BLaER1 treated with 17β-estradiol and CSF1 and Interleukin-3, amounts not matched to agents 10 nM and 100 nM (cell line): ENCODE data around the gene LYPLAL1.

Experiments
- H3K27ac ChIP-seq, 11 experiments: shearing (Covaris generic); formaldehyde crosslinking; 2 replicates each; pipeline ENCODE4 v1.8.1; 2022
- H3K27me3 ChIP-seq, 11 experiments: shearing (Covaris generic); formaldehyde crosslinking; 2 replicates each; pipeline ENCODE4 v1.8.1; 2022
- H3K36me3 ChIP-seq, 11 experiments: shearing (Covaris generic); formaldehyde crosslinking; 2 replicates each; pipeline ENCODE4 v1.8.1; 2022
- H3K4me1 ChIP-seq, 10 experiments: shearing (Covaris generic); formaldehyde crosslinking; 2 replicates each; pipeline ENCODE4 v1.8.1; 2022
- H3K4me2 ChIP-seq, 11 experiments: shearing (Covaris generic); formaldehyde crosslinking; 2 replicates each; pipeline ENCODE4 v1.8.1; 2022
- H3K4me3 ChIP-seq, 10 experiments: shearing (Covaris generic); formaldehyde crosslinking; 2 replicates each; pipeline ENCODE4 v1.8.1; 2022
- H3K9ac ChIP-seq, 11 experiments: shearing (Covaris generic); formaldehyde crosslinking; 2 replicates each; pipeline ENCODE4 v1.8.1; 2022
- H3K9me3 ChIP-seq, 11 experiments: shearing (Covaris generic); formaldehyde crosslinking; replicated peaks in 1 of 11; 2 replicates each; pipeline ENCODE4 v1.8.1; 2022
- H4K20me1 ChIP-seq, 11 experiments: shearing (Covaris generic); formaldehyde crosslinking; 2 replicates each; pipeline ENCODE4 v1.8.1; 2022
- Cebpa-rat ChIP-seq, 11 experiments: shearing (Covaris generic); IDR thresholded peaks; 2 replicates each; pipeline ENCODE4 v1.8.1; 2022

Gene LYPLAL1

DNA sequence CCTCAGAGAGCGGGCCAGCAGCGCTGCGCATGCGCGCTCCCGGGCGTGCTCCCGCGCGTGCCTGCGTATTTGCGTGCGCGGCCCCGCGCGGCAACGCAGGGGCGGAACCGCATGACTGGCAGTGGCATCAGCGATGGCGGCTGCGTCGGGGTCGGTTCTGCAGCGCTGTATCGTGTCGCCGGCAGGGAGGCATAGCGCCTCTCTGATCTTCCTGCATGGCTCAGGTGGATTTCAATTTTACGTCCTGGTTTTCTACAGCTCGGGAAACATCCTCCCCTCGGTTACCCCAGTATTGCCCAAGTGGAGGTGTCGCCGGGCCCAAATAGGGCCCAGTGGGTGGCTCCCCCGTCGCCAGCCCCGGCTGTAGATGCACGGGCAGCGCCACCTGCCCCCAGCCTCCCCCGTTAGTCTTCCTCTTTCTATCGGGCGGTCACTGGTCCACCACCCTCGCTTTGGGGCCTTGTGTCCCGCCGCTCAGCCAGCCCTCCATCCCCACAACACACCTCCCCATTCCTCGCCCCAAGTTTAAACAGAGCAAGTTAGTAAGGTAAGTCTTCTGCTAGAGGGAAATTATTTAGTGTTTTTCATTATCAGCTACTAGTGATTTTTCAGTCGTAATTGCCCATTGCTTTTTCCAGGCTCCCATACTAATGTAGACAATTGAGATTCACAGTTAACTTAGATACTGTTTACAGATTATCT lies at the start of gene LYPLAL1:
TSS of gene LYPLAL1 (plus strand) at position 121 of the 702 bp plus-strand sequence. CDS start at position 134, 13 bp downstream.
- Histone ChIP-seq H3K36me3 (peaks cover 0 to 11% (median 0%) of the 10 kb centered on the region in 11 experiments; a peak in 5 of 22 replicates), H3K27me3 (no peaks in the 10 kb centered on the region), H4K20me1 (peaks cover 0 to 13% (median 0%) of the 10 kb centered on the region in 11 experiments; a peak in 2 of 22 replicates), H3K9me3 (no peaks in the 10 kb centered on the region), H3K9ac (peak within 1 kb of the TSS; percentile 85 to 94 (median 89)), H3K4me1 (peaks cover 10 to 33% (median 25%) of the 10 kb centered on the region in 10 experiments), H3K4me2 (peak within 1 kb of the TSS; percentile 68 to 97 (median 89)), H3K4me3 (peak within 1 kb of the TSS; percentile 67 to 82 (median 74)), H3K27ac (peak within 1 kb of the TSS; percentile 82 to 96 (median 91))
- no peak for TF ChIP-seq Cebpa-rat (IDR thresholded peaks at IDR 0.05)

DNA sequence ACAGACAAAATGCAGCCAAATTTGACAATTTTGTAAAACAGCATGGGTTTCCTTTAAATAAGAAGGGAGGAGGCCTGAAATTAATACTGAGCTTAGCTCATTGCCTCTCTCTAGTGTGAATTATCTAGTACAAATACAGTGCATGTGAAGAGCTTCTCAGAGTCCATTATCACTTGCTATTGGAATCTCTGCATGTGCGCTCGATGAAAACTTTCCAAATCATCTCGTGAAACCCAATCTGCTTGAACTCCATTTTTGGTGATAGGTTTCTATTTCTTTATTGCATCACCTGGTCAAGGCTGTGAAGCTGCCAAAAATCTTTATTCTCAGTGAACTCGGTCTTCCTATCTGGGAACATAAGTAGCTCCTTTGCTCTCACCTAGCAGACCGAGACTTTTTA lies 49.5 kb upstream of the LYPLAL1 start:
- Histone ChIP-seq H3K27me3 (no peaks in the 10 kb centered on the region), H4K20me1 (no peaks in the 10 kb centered on the region), H3K9me3 (no peaks in the 10 kb centered on the region), H3K4me2 (no peak overlapping the region), H3K27ac (no peak overlapping the region), H3K36me3 (no peaks in the 10 kb centered on the region), H3K4me3 (no peak overlapping the region), H3K9ac (no peak overlapping the region), H3K4me1 (peaks cover 0 to 16% (median 0%) of the 10 kb centered on the region in 10 experiments; a peak in 5 of 20 replicates)
- TF ChIP-seq Cebpa-rat (IDR thresholded peaks at IDR 0.05): peak in 1 of 11 experiments; percentile 14; a peak in 1 of 22 replicates

DNA sequence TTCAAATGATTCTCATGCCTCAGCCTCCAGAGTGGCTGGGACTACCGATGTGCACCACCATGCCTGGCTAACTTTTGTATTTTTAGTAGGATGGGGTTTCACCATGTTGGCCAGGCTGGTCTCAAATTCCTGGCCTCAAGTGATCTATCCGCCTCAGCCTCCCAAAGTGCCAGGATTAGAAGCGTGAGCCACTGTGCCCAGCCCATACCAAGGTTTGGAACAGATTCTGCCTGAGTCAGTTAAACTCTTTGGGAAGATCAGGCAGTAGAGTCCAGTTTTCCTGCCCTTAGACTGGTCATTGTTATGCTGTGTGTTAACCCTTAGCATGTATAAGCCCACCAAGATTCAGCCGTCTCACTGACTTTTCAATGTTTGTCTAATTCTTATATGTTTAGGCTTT lies 48.3 kb upstream of the LYPLAL1 start:
- Histone ChIP-seq H3K4me3 (no peak overlapping the region), H3K27ac (no peak overlapping the region), H4K20me1 (no peaks in the 10 kb centered on the region), H3K9ac (no peak overlapping the region), H3K27me3 (no peaks in the 10 kb centered on the region), H3K4me2 (no peak overlapping the region), H3K9me3 (no peaks in the 10 kb centered on the region), H3K4me1 (peaks cover 0 to 10% (median 0%) of the 10 kb centered on the region in 10 experiments; a peak in 7 of 20 replicates), H3K36me3 (no peaks in the 10 kb centered on the region)
- TF ChIP-seq Cebpa-rat (IDR thresholded peaks at IDR 0.05): no peak

- Histone ChIP-seq H3K27me3 (no peaks in the 10 kb centered on the region), H3K27ac (no peak overlapping the region), H3K4me1 (peaks cover 0 to 4% (median 0%) of the 10 kb centered on the region in 10 experiments; a peak in 2 of 20 replicates), H3K36me3 (no peaks in the 10 kb centered on the region), H3K4me3 (no peak overlapping the region), H4K20me1 (no peaks in the 10 kb centered on the region), H3K9me3 (no peaks in the 10 kb centered on the region), H3K4me2 (no peak overlapping the region), H3K9ac (no peak overlapping the region)
- no peak for TF ChIP-seq Cebpa-rat (IDR thresholded peaks at IDR 0.05)
These were observed 47.3 kb upstream of the LYPLAL1 start for GRCh38 chr1:219126377-219126776.

DNA sequence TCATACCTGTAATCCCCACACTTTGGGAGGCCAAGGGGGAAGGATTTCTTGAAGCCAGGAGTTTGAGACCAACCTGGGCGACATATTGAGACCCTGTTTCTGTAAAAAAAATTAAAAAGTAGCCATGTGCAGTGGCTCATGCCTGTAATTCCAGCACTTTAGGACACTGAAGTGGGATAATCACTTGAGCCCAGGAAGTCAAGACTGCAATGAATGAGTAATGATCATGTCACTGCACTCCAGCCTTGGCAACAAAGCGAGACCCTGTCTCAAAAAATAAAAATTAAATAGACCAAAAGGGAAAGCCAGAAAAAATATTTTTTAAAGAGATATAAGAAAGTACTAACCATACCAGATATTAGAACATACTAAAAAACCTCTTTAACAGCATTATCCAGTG lies 44.7 kb upstream of the LYPLAL1 start:
- Histone ChIP-seq H3K4me1 (peaks cover 0 to 4% (median 0%) of the 10 kb centered on the region in 10 experiments; a peak in 2 of 20 replicates), H3K4me3 (no peak overlapping the region), H3K9me3 (no peaks in the 10 kb centered on the region), H3K4me2 (no peak overlapping the region), H3K9ac (no peak overlapping the region), H3K36me3 (no peaks in the 10 kb centered on the region), H3K27me3 (no peaks in the 10 kb centered on the region), H3K27ac (no peak overlapping the region), H4K20me1 (no peaks in the 10 kb centered on the region)
- TF ChIP-seq Cebpa-rat (IDR thresholded peaks at IDR 0.05): no peak

GRCh38 chr1:219130366-219130935 lies 43.2 kb upstream of the LYPLAL1 start:
- peaks cover 0 to 4% (median 0%) of the 10 kb centered on the region in 10 experiments; a peak in 2 of 20 replicates for H3K4me1 ChIP-seq
- no peak overlapping the region for H3K4me3 ChIP-seq
- no peak for TF ChIP-seq Cebpa-rat (IDR thresholded peaks at IDR 0.05)
- H3K36me3 ChIP-seq: no peaks in the 10 kb centered on the region
- H3K27ac ChIP-seq: no peak overlapping the region
- no peaks in the 10 kb centered on the region for H3K9me3 ChIP-seq
- H4K20me1 ChIP-seq: no peaks in the 10 kb centered on the region
- no peak overlapping the region for H3K9ac ChIP-seq
- no peak overlapping the region for H3K4me2 ChIP-seq
- no peaks in the 10 kb centered on the region for H3K27me3 ChIP-seq

DNA sequence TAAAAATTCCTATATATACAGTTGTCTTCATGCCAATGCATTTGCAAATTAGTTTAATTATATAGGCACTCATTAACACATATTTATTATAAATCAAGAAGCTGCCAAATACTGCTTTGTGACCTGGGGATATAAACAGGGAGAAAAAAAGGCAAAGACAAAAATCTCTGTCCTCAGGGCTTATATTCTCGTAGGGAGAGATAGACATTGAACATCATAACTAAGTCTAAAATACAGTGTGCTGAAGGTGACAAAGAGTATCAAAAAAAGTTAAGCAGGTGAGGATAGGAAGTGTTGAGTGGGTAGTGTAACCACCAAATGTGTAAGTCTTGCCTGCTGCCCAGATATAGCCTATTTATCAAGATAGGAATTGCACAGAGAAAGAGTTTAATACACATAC lies 40.7 kb upstream of the LYPLAL1 start:
- H4K20me1 ChIP-seq: no peaks in the 10 kb centered on the region
- no peaks in the 10 kb centered on the region for H3K9me3 ChIP-seq
- no peak overlapping the region for H3K9ac ChIP-seq
- no peak overlapping the region for H3K4me2 ChIP-seq
- H3K36me3 ChIP-seq: no peaks in the 10 kb centered on the region
- TF ChIP-seq Cebpa-rat (IDR thresholded peaks at IDR 0.05): no peak
- no peaks in the 10 kb centered on the region for H3K27me3 ChIP-seq
- no peak overlapping the region for H3K4me3 ChIP-seq
- H3K4me1 ChIP-seq: peaks cover 0 to 4% (median 0%) of the 10 kb centered on the region in 10 experiments; a peak in 2 of 20 replicates
- no peak overlapping the region for H3K27ac ChIP-seq

GRCh38 chr1:219138747-219139146 lies 34.9 kb upstream of the LYPLAL1 start:
- Histone ChIP-seq H3K4me1 (peaks cover 0 to 10% (median 0%) of the 10 kb centered on the region in 10 experiments; a peak in 5 of 20 replicates), H3K36me3 (no peaks in the 10 kb centered on the region), H3K4me3 (no peak overlapping the region), H3K27ac (no peak overlapping the region), H3K4me2 (no peak overlapping the region), H3K27me3 (no peaks in the 10 kb centered on the region), H4K20me1 (no peaks in the 10 kb centered on the region), H3K9me3 (no peaks in the 10 kb centered on the region), H3K9ac (no peak overlapping the region)
- no peak for TF ChIP-seq Cebpa-rat (IDR thresholded peaks at IDR 0.05)

DNA sequence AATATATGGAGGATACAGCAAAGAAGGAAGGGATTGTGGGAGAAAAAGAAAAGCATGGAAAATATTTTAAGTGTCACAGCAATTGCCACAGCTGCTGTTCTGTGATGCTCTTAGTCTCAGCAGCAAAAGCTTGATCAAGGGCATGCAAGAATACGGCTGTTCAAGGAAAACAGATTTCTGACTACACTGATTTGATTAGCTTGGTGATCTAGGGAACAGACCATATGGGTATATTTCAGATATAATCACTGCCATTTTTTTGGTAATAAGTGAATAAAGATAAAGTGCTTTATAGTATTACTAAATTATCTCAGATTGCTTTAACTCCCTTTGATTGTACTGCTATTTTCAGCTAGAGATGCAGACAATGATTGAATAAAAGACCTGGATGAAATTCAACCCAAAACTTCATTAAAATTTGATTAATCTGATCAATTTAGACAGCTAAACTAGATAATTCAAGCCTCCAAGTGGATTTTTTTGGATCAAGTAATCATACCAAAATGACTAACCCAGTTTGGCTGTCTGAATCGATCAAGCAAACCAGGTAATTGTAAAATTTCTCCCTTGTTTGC lies 33.3 kb upstream of the LYPLAL1 start:
- Histone ChIP-seq H3K27me3 (no peaks in the 10 kb centered on the region), H3K9me3 (no peaks in the 10 kb centered on the region), H3K4me2 (no peak overlapping the region), H3K4me3 (no peak overlapping the region), H3K36me3 (no peaks in the 10 kb centered on the region), H3K9ac (no peak overlapping the region), H3K4me1 (peaks cover 0 to 25% (median 2%) of the 10 kb centered on the region in 10 experiments; a peak in 7 of 20 replicates), H4K20me1 (no peaks in the 10 kb centered on the region), H3K27ac (no peak overlapping the region)
- no peak for TF ChIP-seq Cebpa-rat (IDR thresholded peaks at IDR 0.05)
